Fibroblast of lung (primary cell): ENCODE data around the gene TBC1D17. TPM values are rescaled to one million over a fixed set of nuclear protein-coding genes. Genes with fewer than 3 reads are reported as not detected.

Source experiments
- DNase-seq, 2 donors: peaks; one replicate each; pipeline versions ENCODE4 v3.0.0 to v3.0.0-alpha.2; 2010; ENCODE audit warnings: low read depth in 2 of 2
- H2AFZ ChIP-seq: 2 replicates; pipeline ENCODE4 v1.5.1; 2012; ENCODE audit warnings: low read length, control low read depth, inconsistent platforms
- H3K27ac ChIP-seq: 2 replicates; pipeline ENCODE4 v1.5.1; 2011; ENCODE audit warnings: low read length, control low read depth; ENCODE audit not compliant: insufficient read depth
- H3K27me3 ChIP-seq: 2 replicates; pipeline ENCODE4 v1.5.1; 2011; ENCODE audit warnings: mild to moderate bottlenecking, low read length; ENCODE audit not compliant: control insufficient read depth, insufficient read depth
- H3K36me3 ChIP-seq: 2 replicates; pipeline ENCODE4 v1.5.1; 2011; ENCODE audit warnings: low read length; ENCODE audit not compliant: control insufficient read depth, insufficient read depth
- H3K4me1 ChIP-seq: 2 replicates; pipeline ENCODE4 v1.5.1; 2011; ENCODE audit warnings: low read length; ENCODE audit not compliant: control insufficient read depth, insufficient read depth; ENCODE audit errors: extremely low read depth
- H3K4me2 ChIP-seq: 2 replicates; pipeline ENCODE4 v1.5.1; 2011; ENCODE audit warnings: low read length, control low read depth; ENCODE audit not compliant: insufficient read depth; ENCODE audit errors: extremely low read depth
- H3K4me3 ChIP-seq, 4 experiments: fragments of 200-600 bp in 1 of 4; sonication (generic) in 1 of 4; replicated peaks in 1 of 4; 2 replicates each; pipeline ENCODE4 v1.5.1; 2011 to 2016; ENCODE audit warnings: low read length in 4 of 4, low read depth in 3 of 4, mild to moderate bottlenecking in 3 of 4, control low read depth in 2 of 4, inconsistent platforms in 1 of 4, mixed read lengths in 1 of 4; ENCODE audit not compliant: insufficient read depth in 1 of 4; ENCODE audit errors: control extremely low read depth in 1 of 4
- H3K79me2 ChIP-seq: 2 replicates; pipeline ENCODE4 v1.5.1; 2012; ENCODE audit warnings: mild to moderate bottlenecking, low read length, inconsistent platforms; ENCODE audit not compliant: control insufficient read depth, insufficient read depth
- H3K9ac ChIP-seq: 2 replicates; pipeline ENCODE4 v1.5.1; 2011; ENCODE audit warnings: mild to moderate bottlenecking, low read length, control low read depth; ENCODE audit not compliant: insufficient read depth
- H3K9me3 ChIP-seq: 2 replicates; pipeline ENCODE4 v1.5.1; 2012; ENCODE audit warnings: low read depth, low read length; ENCODE audit not compliant: control insufficient read depth, insufficient read depth
- H4K20me1 ChIP-seq: 2 replicates; pipeline ENCODE4 v1.5.1; 2011; ENCODE audit warnings: low read length; ENCODE audit not compliant: control insufficient read depth, insufficient read depth; ENCODE audit errors: extremely low read depth
- CTCF ChIP-seq, 2 donors: IDR thresholded peaks in 1 of 2; conservative IDR thresholded peaks in 1 of 2; 1 replicate in 1 of 2; 2 replicates in 1 of 2; pipeline ENCODE4 v1.5.1; 2011 to 2012; ENCODE audit warnings: low read length in 2 of 2, control low read depth in 1 of 2, inconsistent platforms in 1 of 2, low read depth in 1 of 2, mild to moderate bottlenecking in 1 of 2
- EZH2 ChIP-seq: IDR thresholded peaks from 2 replicates; pipeline ENCODE4 v1.5.1; 2012; ENCODE audit warnings: low read length, control low read depth, mild to moderate bottlenecking; ENCODE audit errors: missing control alignments
- polyA plus RNA-seq, 2 donors: library from polyadenylated mRNA; depleted of rRNA in 1 of 2; stranded (reverse) in 1 of 2; unstranded in 1 of 2; fragments of >200 nt; gene quantifications; 2 replicates each; pipeline ENCODE4 v1.2.1, GENCODE V29; 2011 to 2012; ENCODE audit warnings: missing spikeins in 1 of 2
- total RNA-seq: library from RNA; depleted of rRNA; stranded (reverse); fragments of >200 nt; gene quantifications from 2 replicates; pipeline ENCODE4 v1.2.1, GENCODE V29; 2014

The TBC1D17 gene
- total and polyA plus RNA-seq, 2 donors (not counting 1 experiment from before 2014, with no cell fraction given): 19.5 to 32.5 TPM

- Histone ChIP-seq H2AFZ (no peak overlapping the region), H3K9ac (no peak overlapping the region), H3K4me2 (no peak overlapping the region), H3K27ac (no peak overlapping the region), H3K79me2 (peaks cover 31% of the 10 kb centered on the region), H3K4me1 (no peaks in the 10 kb centered on the region), H3K4me3 (no peak overlapping the region), H3K9me3 (no peaks in the 10 kb centered on the region), H4K20me1 (no peaks in the 10 kb centered on the region), H3K36me3 (peaks cover 17% of the 10 kb centered on the region), H3K27me3 (no peaks in the 10 kb centered on the region)
- TF ChIP-seq EZH2: no peak
- no peak for TF ChIP-seq CTCF (conservative IDR thresholded peaks at IDR 0.05 in 1 of 2, IDR thresholded peaks at IDR 0.05 in 1 of 2; ENCODE audit: low read depth in 1 of 2, low read length in 2 of 2)
- DNase-seq: no peak
Observed at GRCh38 chr19:49913720-49914119, 36.2 kb downstream of the TBC1D17 start.

- Histone ChIP-seq H3K9ac (no peak overlapping the region), H2AFZ (no peak overlapping the region), H3K27me3 (no peaks in the 10 kb centered on the region), H3K4me2 (no peak overlapping the region), H3K4me3 (no peak overlapping the region), H4K20me1 (no peaks in the 10 kb centered on the region), H3K79me2 (peaks cover 42% of the 10 kb centered on the region), H3K4me1 (no peaks in the 10 kb centered on the region), H3K36me3 (peaks cover 10% of the 10 kb centered on the region), H3K9me3 (no peaks in the 10 kb centered on the region), H3K27ac (no peak overlapping the region)
- TF ChIP-seq CTCF (conservative IDR thresholded peaks at IDR 0.05 in 1 of 2, IDR thresholded peaks at IDR 0.05 in 1 of 2; ENCODE audit: low read depth in 1 of 2, low read length in 2 of 2): no peak
- no peak for TF ChIP-seq EZH2
- no peak for DNase-seq
Observed at GRCh38 chr19:49915271-49915670, 37.8 kb downstream of the TBC1D17 start.

DNA sequence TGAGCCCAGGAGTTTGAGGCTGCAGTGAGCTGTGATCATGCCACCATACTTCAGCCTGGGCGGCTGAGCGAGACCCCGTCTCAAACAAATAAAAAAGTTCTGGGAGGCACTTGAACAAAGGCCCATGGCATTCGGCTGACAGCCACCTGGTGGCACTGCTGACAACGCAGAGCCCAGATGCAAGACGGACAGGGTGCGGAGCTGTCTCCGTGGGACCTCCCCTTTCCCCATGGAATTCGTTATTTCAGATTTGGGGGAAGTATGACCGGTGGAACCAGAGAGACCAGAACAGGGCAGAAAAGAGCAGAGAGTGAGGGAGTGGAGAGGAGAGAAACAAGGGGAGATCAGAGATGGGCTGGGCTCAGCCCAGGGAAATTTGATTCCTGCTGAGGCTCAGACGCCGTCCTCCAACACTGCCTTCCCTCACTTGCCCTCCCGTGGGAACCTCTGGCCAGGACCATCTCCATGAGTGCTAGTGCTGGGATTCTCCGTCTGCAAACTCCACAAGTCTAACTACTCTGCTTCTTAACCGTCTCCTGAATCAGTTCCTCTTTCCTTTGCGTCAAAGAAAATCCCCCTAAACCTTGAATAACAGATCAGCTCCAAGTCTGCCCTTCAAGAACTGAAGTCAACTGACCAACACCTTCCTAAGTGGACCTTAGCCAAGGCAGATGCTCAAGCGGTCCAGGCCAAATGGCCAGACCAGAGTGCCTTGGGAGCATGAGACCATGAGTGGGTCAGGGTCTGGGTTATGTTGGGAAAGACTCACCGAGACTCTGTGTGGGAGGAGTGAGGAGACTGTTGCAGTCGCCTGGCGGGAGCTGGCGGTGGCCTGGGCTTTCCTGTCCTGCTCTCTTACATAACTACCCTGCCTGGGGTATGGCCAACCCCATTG lies 39.6 kb downstream of the TBC1D17 start:
- no peaks in the 10 kb centered on the region for H4K20me1 ChIP-seq
- TF ChIP-seq CTCF (conservative IDR thresholded peaks at IDR 0.05 in 1 of 2, IDR thresholded peaks at IDR 0.05 in 1 of 2; ENCODE audit: low read depth in 1 of 2, low read length in 2 of 2): peak in 1 of 2 donors; percentile 8
- TF ChIP-seq EZH2: no peak
- H3K4me3 ChIP-seq: no peak overlapping the region
- no peak overlapping the region for H2AFZ ChIP-seq
- H3K4me2 ChIP-seq: no peak overlapping the region
- H3K27ac ChIP-seq: no peak overlapping the region
- H3K9me3 ChIP-seq: no peaks in the 10 kb centered on the region
- H3K9ac ChIP-seq: no peak overlapping the region
- no peaks in the 10 kb centered on the region for H3K27me3 ChIP-seq
- DNase-seq: no peak
- H3K79me2 ChIP-seq: peaks cover 58% of the 10 kb centered on the region
- peaks cover 4% of the 10 kb centered on the region for H3K4me1 ChIP-seq
- H3K36me3 ChIP-seq: peaks cover 15% of the 10 kb centered on the region
